Neural progenitor cell (in vitro differentiated cells): ENCODE results near the gene TMEM147. TPM values are rescaled to one million over a fixed set of nuclear protein-coding genes. Genes with fewer than 3 reads are reported as not detected.

Experiments used
- DNase-seq: peaks from one replicate; pipeline ENCODE4 v3.0.0-alpha.2; 2016; ENCODE audit warnings: low spot score
- H2AFZ ChIP-seq: fragments of 200-600 bp; sonication (generic); replicated peaks from 2 replicates; pipeline ENCODE4 v1.6.1; 2016; ENCODE audit warnings: antibody characterized with exemption
- H3F3A ChIP-seq: fragments of 200-600 bp; sonication (generic); 2 replicates; pipeline ENCODE4 v1.6.1; 2016; ENCODE audit warnings: antibody characterized with exemption, low read depth
- H3K27ac ChIP-seq: fragments of 200-600 bp; sonication (generic); 2 replicates; pipeline ENCODE4 v1.5.1; 2016; ENCODE audit warnings: mild to moderate bottlenecking
- H3K27me3 ChIP-seq: fragments of 200-600 bp; sonication (generic); 2 replicates; pipeline ENCODE4 v1.6.1; 2016; ENCODE audit warnings: mild to moderate bottlenecking, moderate library complexity
- H3K36me3 ChIP-seq: fragments of 200-600 bp; sonication (generic); 2 replicates; pipeline ENCODE4 v1.5.1; 2016
- H3K4me1 ChIP-seq: fragments of 200-600 bp; sonication (generic); 2 replicates; pipeline ENCODE4 v1.6.1; 2016; ENCODE audit warnings: mixed run types
- H3K4me2 ChIP-seq: fragments of 200-600 bp; sonication (generic); 2 replicates; pipeline ENCODE4 v1.6.1; 2016
- H3K4me3 ChIP-seq: fragments of 200-600 bp; sonication (generic); 2 replicates; pipeline ENCODE4 v1.5.1; 2016
- H3K79me2 ChIP-seq: fragments of 200-600 bp; sonication (generic); 2 replicates; pipeline ENCODE4 v1.6.1; 2016; ENCODE audit warnings: low read depth
- H3K9ac ChIP-seq: fragments of 200-600 bp; sonication (generic); 2 replicates; pipeline ENCODE4 v1.6.1; 2016
- H3K9me3 ChIP-seq: fragments of 200-600 bp; sonication (generic); 2 replicates; pipeline ENCODE4 v1.5.1; 2016; ENCODE audit warnings: low read depth
- H4K20me1 ChIP-seq: fragments of 200-600 bp; sonication (generic); 2 replicates; pipeline ENCODE4 v1.6.1; 2016; ENCODE audit warnings: low read depth
- H3K27ac Mint-ChIP-seq: 3 replicates; pipeline ENCODE4 v1.8.0; 2021; ENCODE audit warnings: mixed read lengths
- H3K27me3 Mint-ChIP-seq: 2 replicates; pipeline ENCODE4 v1.8.0; 2022; ENCODE audit warnings: low read depth, mild to moderate bottlenecking, inconsistent platforms, moderate library complexity, mixed read lengths; ENCODE audit not compliant: insufficient read depth
- H3K36me3 Mint-ChIP-seq: 3 replicates; pipeline ENCODE4 v1.8.0; 2021; ENCODE audit warnings: mixed read lengths
- H3K4me1 Mint-ChIP-seq: 3 replicates; pipeline ENCODE4 v1.8.0; 2021; ENCODE audit warnings: mixed read lengths
- H3K4me3 Mint-ChIP-seq: 3 replicates; pipeline ENCODE4 v1.8.0; 2021; ENCODE audit warnings: mild to moderate bottlenecking, moderate library complexity, mixed read lengths
- H3K9me3 Mint-ChIP-seq: 3 replicates; pipeline ENCODE4 v1.8.0; 2020; ENCODE audit warnings: mixed read lengths
- CTCF ChIP-seq: fragments of 200-600 bp; sonication (generic); IDR thresholded peaks from 2 replicates; pipeline ENCODE4 v1.5.1; 2017; ENCODE audit warnings: antibody characterized with exemption, mild to moderate bottlenecking
- EZH2 ChIP-seq: fragments of 200-600 bp; sonication (generic); IDR thresholded peaks from 2 replicates; pipeline ENCODE4 v1.6.1; 2017; ENCODE audit warnings: antibody characterized with exemption, mild to moderate bottlenecking, moderate library complexity
- EZH2phosphoT487 ChIP-seq: fragments of 200-600 bp; sonication (generic); IDR thresholded peaks from 2 replicates; pipeline ENCODE4 v1.6.1; 2017; ENCODE audit warnings: antibody characterized with exemption
- total RNA-seq: library from RNA; depleted of rRNA; stranded (reverse); fragments of >200 nt; gene quantifications from 2 replicates; pipeline ENCODE4 v1.2.3, GENCODE V29; 2015; ENCODE audit warnings: low replicate concordance

TMEM147 gene
- total RNA-seq, 1 donor from 2014 or later = 57.8 TPM

- Histone ChIP-seq H3K9me3 (no peaks in the 10 kb centered on the region), H3K36me3 (no peaks in the 10 kb centered on the region), H4K20me1 (no peaks in the 10 kb centered on the region), H3K4me2 (no peak overlapping the region), H3F3A (no peaks in the 10 kb centered on the region), H2AFZ (no peak overlapping the region), H3K9ac (no peak overlapping the region), H3K79me2 (no peaks in the 10 kb centered on the region), H3K4me1 (no peaks in the 10 kb centered on the region), H3K27me3 (peaks cover 24% of the 10 kb centered on the region), H3K4me3 (no peak overlapping the region), H3K27ac (no peak overlapping the region)
- TF ChIP-seq CTCF (no peak), EZH2 (no peak), EZH2phosphoT487 (no peak)
- peaks cover under 1% of the 10 kb centered on the region for H3K36me3 Mint-ChIP-seq
- peaks cover 2% of the 10 kb centered on the region for H3K4me1 Mint-ChIP-seq
- H3K27me3 Mint-ChIP-seq = no peaks in the 10 kb centered on the region
- no peak overlapping the region for H3K4me3 Mint-ChIP-seq
- no peak overlapping the region for H3K27ac Mint-ChIP-seq
- DNase-seq = no peak
- H3K9me3 Mint-ChIP-seq = peaks cover 11% of the 10 kb centered on the region
Observed at GRCh38 chr19:35571406-35571965, 26.1 kb downstream of the TMEM147 start.

- H3K9ac ChIP-seq = no peak overlapping the region
- H3F3A ChIP-seq = no peaks in the 10 kb centered on the region
- H3K4me3 ChIP-seq = no peak overlapping the region
- Mint-ChIP-seq H3K27ac (no peak overlapping the region), H3K9me3 (peaks cover 29% of the 10 kb centered on the region), H3K36me3 (peaks cover 2% of the 10 kb centered on the region), H3K27me3 (peaks cover 2% of the 10 kb centered on the region), H3K4me1 (no peaks in the 10 kb centered on the region), H3K4me3 (no peak overlapping the region)
- TF ChIP-seq EZH2phosphoT487 (no peak), EZH2 (no peak), CTCF (no peak)
- H3K27me3 ChIP-seq = peaks cover 14% of the 10 kb centered on the region
- H3K4me1 ChIP-seq = no peaks in the 10 kb centered on the region
- no peak for DNase-seq
- H3K27ac ChIP-seq = no peak overlapping the region
- no peak overlapping the region for H2AFZ ChIP-seq
- no peak overlapping the region for H3K4me2 ChIP-seq
- no peaks in the 10 kb centered on the region for H3K9me3 ChIP-seq
- H3K79me2 ChIP-seq = no peaks in the 10 kb centered on the region
- no peaks in the 10 kb centered on the region for H4K20me1 ChIP-seq
- no peaks in the 10 kb centered on the region for H3K36me3 ChIP-seq
Observed at GRCh38 chr19:35577918-35578317, 32.5 kb downstream of the TMEM147 start.

GRCh38 chr19:35578707-35579106, 33.3 kb downstream of the TMEM147 start:
- H3K27me3 ChIP-seq = peaks cover 13% of the 10 kb centered on the region
- DNase-seq = no peak

More at GRCh38 chr19:35578707-35579106, 33.3 kb downstream of the TMEM147 start:
- Histone ChIP-seq H3K27ac (no peak overlapping the region), H3K36me3 (no peaks in the 10 kb centered on the region), H3F3A (no peaks in the 10 kb centered on the region), H3K9ac (no peak overlapping the region), H2AFZ (no peak overlapping the region), H3K9me3 (no peaks in the 10 kb centered on the region), H4K20me1 (no peaks in the 10 kb centered on the region), H3K4me2 (no peak overlapping the region), H3K4me1 (no peaks in the 10 kb centered on the region), H3K79me2 (no peaks in the 10 kb centered on the region), H3K4me3 (no peak overlapping the region)
- H3K36me3 Mint-ChIP-seq = peaks cover 2% of the 10 kb centered on the region
- peaks cover 2% of the 10 kb centered on the region for H3K27me3 Mint-ChIP-seq
- no peaks in the 10 kb centered on the region for H3K4me1 Mint-ChIP-seq
- H3K4me3 Mint-ChIP-seq = no peak overlapping the region
- H3K9me3 Mint-ChIP-seq = peaks cover 29% of the 10 kb centered on the region
- H3K27ac Mint-ChIP-seq = no peak overlapping the region
- TF ChIP-seq EZH2 = no peak
- TF ChIP-seq EZH2phosphoT487 = no peak
- TF ChIP-seq CTCF = no peak
